ENCODE measurements around the gene ALDH16A1. TPM values are rescaled to one million over a fixed set of nuclear protein-coding genes. Genes with fewer than 3 reads are reported as not detected.

The ALDH16A1 gene
- total RNA-seq, 2 donors from 2014 or later: 22.6 to 57.9 TPM

- TF ChIP-seq, protein P1, sequence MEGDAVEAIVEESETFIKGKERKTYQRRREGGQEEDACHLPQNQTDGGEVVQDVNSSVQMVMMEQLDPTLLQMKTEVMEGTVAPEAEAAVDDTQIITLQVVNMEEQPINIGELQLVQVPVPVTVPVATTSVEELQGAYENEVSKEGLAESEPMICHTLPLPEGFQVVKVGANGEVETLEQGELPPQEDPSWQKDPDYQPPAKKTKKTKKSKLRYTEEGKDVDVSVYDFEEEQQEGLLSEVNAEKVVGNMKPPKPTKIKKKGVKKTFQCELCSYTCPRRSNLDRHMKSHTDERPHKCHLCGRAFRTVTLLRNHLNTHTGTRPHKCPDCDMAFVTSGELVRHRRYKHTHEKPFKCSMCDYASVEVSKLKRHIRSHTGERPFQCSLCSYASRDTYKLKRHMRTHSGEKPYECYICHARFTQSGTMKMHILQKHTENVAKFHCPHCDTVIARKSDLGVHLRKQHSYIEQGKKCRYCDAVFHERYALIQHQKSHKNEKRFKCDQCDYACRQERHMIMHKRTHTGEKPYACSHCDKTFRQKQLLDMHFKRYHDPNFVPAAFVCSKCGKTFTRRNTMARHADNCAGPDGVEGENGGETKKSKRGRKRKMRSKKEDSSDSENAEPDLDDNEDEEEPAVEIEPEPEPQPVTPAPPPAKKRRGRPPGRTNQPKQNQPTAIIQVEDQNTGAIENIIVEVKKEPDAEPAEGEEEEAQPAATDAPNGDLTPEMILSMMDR (IDR thresholded peaks at IDR 0.05): no peak
- intact Hi-C loops (cut with DNase I): no loop called here
- Histone ChIP-seq H3K27me3 (peaks cover 26% of the 10 kb centered on the region), H3K9me3 (no peaks in the 10 kb centered on the region), H3K36me3 (no peaks in the 10 kb centered on the region), H3K4me1 (no peaks in the 10 kb centered on the region), H3K27ac (no peak overlapping the region), H3K9ac (ENCODE audit: low read depth in 2 of 2, low read length in 2 of 2) (no peak overlapping the region), H3K4me3 (no peak overlapping the region)
- DNase-seq: no peak
Measured at GRCh38 chr19:49415810-49416200, 37.2 kb upstream of the ALDH16A1 start.

- no peaks in the 10 kb centered on the region for H3K4me1 ChIP-seq
- H3K9ac ChIP-seq (ENCODE audit: low read depth in 2 of 2, low read length in 2 of 2): no peak overlapping the region
- intact Hi-C loops (cut with DNase I): no loop called here
- H3K36me3 ChIP-seq: no peaks in the 10 kb centered on the region
- DNase-seq: no peak
- peaks cover 37% of the 10 kb centered on the region for H3K27me3 ChIP-seq
- no peak overlapping the region for H3K4me3 ChIP-seq
- H3K9me3 ChIP-seq: no peaks in the 10 kb centered on the region
- H3K27ac ChIP-seq: no peak overlapping the region
- TF ChIP-seq, protein P1 (IDR thresholded peaks at IDR 0.05): no peak
Measured at GRCh38 chr19:49417088-49417487, 35.9 kb upstream of the ALDH16A1 start.

DNA sequence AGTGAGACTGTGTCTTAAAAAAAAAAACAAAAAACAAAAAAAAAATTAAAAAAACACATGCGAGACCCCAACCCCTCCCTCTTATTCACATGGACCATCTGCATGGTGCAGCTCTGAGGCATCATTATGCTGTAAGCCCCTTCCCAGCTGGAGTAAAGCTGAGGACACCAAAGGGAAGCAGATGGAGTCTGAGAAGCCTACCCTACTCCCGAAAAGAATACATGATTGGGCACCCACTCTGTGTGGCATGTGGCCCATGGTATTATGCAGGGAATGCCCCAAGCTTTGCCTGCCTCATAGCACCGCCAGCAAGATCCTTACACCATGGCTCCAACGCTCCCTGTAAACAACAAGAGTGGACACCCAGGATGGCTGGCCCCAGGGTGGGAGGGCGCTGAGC is 34.5 kb upstream of the ALDH16A1 start:
- intact Hi-C loops (cut with DNase I): no loop called here
- Histone ChIP-seq H3K27me3 (peaks cover 52% of the 10 kb centered on the region), H3K27ac (no peak overlapping the region), H3K36me3 (no peaks in the 10 kb centered on the region), H3K9me3 (no peaks in the 10 kb centered on the region), H3K9ac (ENCODE audit: low read depth in 2 of 2, low read length in 2 of 2) (no peak overlapping the region), H3K4me1 (peaks cover 4% of the 10 kb centered on the region), H3K4me3 (no peak overlapping the region)
- DNase-seq: no peak
- TF ChIP-seq, protein P1 (IDR thresholded peaks at IDR 0.05): no peak

GRCh38 chr19:49419173-49419572 is 33.9 kb upstream of the ALDH16A1 start:
- intact Hi-C loops (cut with DNase I): no loop called here
- DNase-seq: no peak
- no peak overlapping the region for H3K9ac ChIP-seq (ENCODE audit: low read depth in 2 of 2, low read length in 2 of 2)
- H3K27me3 ChIP-seq: peaks cover 58% of the 10 kb centered on the region
- no peak overlapping the region for H3K4me3 ChIP-seq
- no peaks in the 10 kb centered on the region for H3K9me3 ChIP-seq
- no peak overlapping the region for H3K27ac ChIP-seq
- TF ChIP-seq, protein P1 (IDR thresholded peaks at IDR 0.05): no peak
- no peaks in the 10 kb centered on the region for H3K36me3 ChIP-seq
- H3K4me1 ChIP-seq: peaks cover 4% of the 10 kb centered on the region

DNA sequence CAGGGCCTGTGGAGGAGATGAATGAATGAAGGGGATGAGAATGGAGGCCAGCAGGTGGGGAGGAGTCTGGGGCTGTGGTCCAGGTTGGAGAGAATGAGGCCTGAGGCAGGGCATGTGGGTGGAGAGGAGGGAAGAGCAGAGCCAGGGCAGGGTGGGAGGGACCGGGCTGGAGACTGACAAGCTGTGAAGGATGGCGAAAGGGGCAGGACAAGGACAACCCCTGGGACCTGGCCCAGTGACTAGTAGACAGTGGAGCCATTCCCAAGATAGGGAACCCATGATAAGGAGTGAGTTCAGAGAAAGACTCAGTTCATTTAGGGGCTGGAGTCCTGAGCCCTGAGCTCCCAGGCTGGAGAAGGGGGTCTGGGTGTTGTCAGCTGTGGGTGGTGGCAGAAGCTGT is 32.8 kb upstream of the ALDH16A1 start:
- Histone ChIP-seq H3K9ac (ENCODE audit: low read depth in 2 of 2, low read length in 2 of 2) (no peak overlapping the region), H3K27ac (no peak overlapping the region), H3K27me3 (peaks cover 65% of the 10 kb centered on the region), H3K36me3 (no peaks in the 10 kb centered on the region), H3K4me3 (no peak overlapping the region), H3K4me1 (peaks cover 4% of the 10 kb centered on the region), H3K9me3 (no peaks in the 10 kb centered on the region)
- TF ChIP-seq, protein P1 (IDR thresholded peaks at IDR 0.05): no peak
- no peak for DNase-seq
- intact Hi-C loops (cut with DNase I): no loop called here

Measured in colonic mucosa (tissue), 4 donors.